ENCODE measurements around the gene KLHDC8B. TPM values are rescaled to one million over a fixed set of nuclear protein-coding genes. Genes with fewer than 3 reads are reported as not detected.

Gene KLHDC8B
- total RNA-seq, 1 experiment from 2014 or later, result 13.5 TPM

DNA sequence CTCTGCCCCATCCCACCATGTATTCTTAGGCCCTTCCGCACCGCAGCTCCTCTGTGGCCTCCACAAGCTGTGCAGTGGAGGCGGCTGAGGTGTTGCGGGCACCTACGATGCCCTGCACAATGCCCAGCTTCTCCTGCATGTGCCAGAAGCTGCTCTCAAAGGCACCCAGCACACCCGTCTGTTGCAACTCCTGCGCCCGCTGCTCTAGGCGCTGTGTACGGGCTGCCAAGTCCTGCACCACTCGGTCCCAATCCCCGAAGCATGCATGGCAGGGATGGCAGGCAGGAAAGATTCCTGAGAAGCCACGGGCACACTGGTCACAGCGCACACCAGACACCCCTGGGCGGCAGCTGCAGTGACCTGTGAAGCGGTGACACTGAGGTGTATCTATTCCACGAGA, 47.7 kb upstream of the KLHDC8B start:
- Histone ChIP-seq H3K27me3 (ENCODE audit: insufficient read depth, low read length) (no peaks in the 10 kb centered on the region), H4K5ac (ENCODE audit: insufficient read length, low read depth, low read length) (no peak overlapping the region), H3K23me2 (ENCODE audit: insufficient read length, low read depth, low read length, poor library complexity, severe bottlenecking) (peaks cover 5% of the 10 kb centered on the region), H3K23ac (ENCODE audit: insufficient read length, low read depth, low read length) (no peak overlapping the region), H3K9ac (ENCODE audit: extremely low read depth, insufficient read length, low read length) (no peak overlapping the region), H2BK5ac (ENCODE audit: insufficient read length, low read length) (no peak overlapping the region), H3K27ac (ENCODE audit: insufficient read length, low read depth, low read length) (no peak overlapping the region), H2BK120ac (ENCODE audit: low read depth, low read length, poor library complexity, severe bottlenecking) (no peak overlapping the region), H3K79me2 (ENCODE audit: insufficient read depth, low read length) (no peaks in the 10 kb centered on the region; the same call in 1 of the 2 replicates), H2AK5ac (ENCODE audit: insufficient read length, low read length) (no peak overlapping the region), H3K4me1 (ENCODE audit: insufficient read depth, low read length) (0 out of 2 replicates have a peak, but pooled peaks cover 2% of the 10 kb centered on the region), H2BK12ac (ENCODE audit: insufficient read length, low read depth, low read length) (no peak overlapping the region), H4K8ac (replicated peaks; ENCODE audit: insufficient read length, low read depth, low read length) (no peak overlapping the region), H3K4me2 (ENCODE audit: insufficient read depth, insufficient read length, low read length) (no peak overlapping the region), H3K79me1 (ENCODE audit: insufficient read depth, low read depth, low read length, poor library complexity, severe bottlenecking) (peaks cover 4% of the 10 kb centered on the region), H3K4ac (ENCODE audit: low read depth, low read length) (no peak overlapping the region), H4K20me1 (ENCODE audit: control insufficient read depth, insufficient read depth, insufficient read length) (peaks cover 2% of the 10 kb centered on the region), H3K14ac (ENCODE audit: insufficient read depth, low read length) (no peak overlapping the region), H2AFZ (ENCODE audit: low read length) (no peak overlapping the region), H3K18ac (ENCODE audit: insufficient read length, low read depth, low read length) (no peak overlapping the region), H3T11ph (ENCODE audit: low read length) (no peak overlapping the region), H4K91ac (ENCODE audit: insufficient read length, low read depth, low read length) (no peak overlapping the region), H3K9me3 (ENCODE audit: control insufficient read depth, low read depth, low read length) (no peaks in the 10 kb centered on the region), H3K56ac (ENCODE audit: insufficient read length, low read depth, low read length) (no peak overlapping the region), H2BK15ac (ENCODE audit: low read depth, low read length) (no peak overlapping the region), H2BK20ac (ENCODE audit: low read depth, low read length, poor library complexity, severe bottlenecking) (no peak overlapping the region)
- TF ChIP-seq CTCF (conservative IDR thresholded peaks at IDR 0.05), result no peak
- Mint-ChIP-seq H3K27ac (no peak overlapping the region), H3K4me3 (no peak overlapping the region), H3K9me3 (no peaks in the 10 kb centered on the region), H3K27me3 (ENCODE audit: low read depth) (no peaks in the 10 kb centered on the region; the same call in 1 of the 2 replicates), H3K36me3 (ENCODE audit: insufficient read depth in 1 of 3, low read depth in 3 of 3) (peaks cover 0 to 32% (median 24%) of the 10 kb centered on the region in 3 experiments; a peak in 6 of 7 replicates), H3K4me1 (peaks cover 4% of the 10 kb centered on the region in 2 experiments; a peak in 3 of 4 replicates)
- no peak for DNase-seq
- WGBS (ENCODE audit: extremely low coverage, insufficient read length, low lambda C conversion rate), result no CpG with 5 or more reads among the region's 17 CpGs
